GM12865 (cell line): ENCODE data around the gene SLFN12L.
A peak's percentile ranks its signal among the peaks of the same experiment; 100 is the strongest.

Source experiments
- DNase-seq: peaks from one replicate; pipeline ENCODE4 v3.0.0; 2010; ENCODE audit warnings: low read depth
- H3K4me3 ChIP-seq: 2 replicates; pipeline ENCODE4 v1.5.1; 2011; ENCODE audit warnings: mild to moderate bottlenecking, low read depth, low read length, control low read depth
- CTCF ChIP-seq: IDR thresholded peaks from 2 replicates; pipeline ENCODE4 v1.5.1; 2011; ENCODE audit warnings: low read length, control low read depth, low read depth, inconsistent platforms; ENCODE audit not compliant: insufficient read depth; ENCODE audit errors: missing control alignments

SLFN12L gene

DNA sequence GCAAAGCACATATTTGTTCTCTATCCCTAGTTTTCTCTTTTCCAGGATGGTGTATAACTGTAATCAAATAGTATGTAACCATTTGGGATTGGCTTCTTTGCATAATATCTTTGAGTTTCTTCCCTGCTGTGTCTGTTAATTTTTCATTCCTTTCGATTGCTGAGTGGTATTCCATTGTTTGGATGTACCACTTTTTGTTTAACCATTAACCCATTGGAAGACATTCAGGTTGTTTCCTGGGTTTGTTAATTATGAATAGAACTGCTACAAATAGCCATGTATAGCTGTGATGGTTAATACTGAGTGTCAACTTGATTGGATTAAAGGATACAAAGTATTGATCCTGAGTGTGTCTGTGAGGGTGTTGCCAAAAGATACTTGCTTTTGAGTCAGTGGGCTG lies 84.3 kb downstream of the SLFN12L start:
- DNase-seq: no peak
- TF ChIP-seq CTCF: no peak
- H3K4me3 ChIP-seq: no peak overlapping the region

GRCh38 chr17:35449371-35449931 lies 88.0 kb downstream of the SLFN12L start:
- TF ChIP-seq CTCF: no peak
- peak; percentile 62 for DNase-seq
- peak overlapping the region; percentile 90 for H3K4me3 ChIP-seq

DNA sequence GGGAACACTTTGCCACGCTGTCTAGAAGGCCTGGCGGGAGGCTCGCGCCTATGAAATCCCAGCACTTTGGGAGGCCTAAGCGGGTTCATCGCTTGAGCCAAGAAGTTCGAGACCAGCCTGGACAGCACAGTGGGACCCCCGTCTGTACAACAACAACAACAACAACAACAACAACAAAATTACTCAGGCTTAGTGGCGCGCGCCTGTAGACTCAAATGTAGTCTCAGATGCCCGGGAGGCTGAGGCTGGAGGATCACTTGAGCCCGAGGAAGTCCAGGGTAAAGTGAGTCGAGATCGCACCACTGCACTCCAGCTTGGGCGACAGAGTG lies 88.6 kb downstream of the SLFN12L start:
- TF ChIP-seq CTCF: no peak
- H3K4me3 ChIP-seq: peak overlapping the region; percentile 90
- no peak for DNase-seq

DNA sequence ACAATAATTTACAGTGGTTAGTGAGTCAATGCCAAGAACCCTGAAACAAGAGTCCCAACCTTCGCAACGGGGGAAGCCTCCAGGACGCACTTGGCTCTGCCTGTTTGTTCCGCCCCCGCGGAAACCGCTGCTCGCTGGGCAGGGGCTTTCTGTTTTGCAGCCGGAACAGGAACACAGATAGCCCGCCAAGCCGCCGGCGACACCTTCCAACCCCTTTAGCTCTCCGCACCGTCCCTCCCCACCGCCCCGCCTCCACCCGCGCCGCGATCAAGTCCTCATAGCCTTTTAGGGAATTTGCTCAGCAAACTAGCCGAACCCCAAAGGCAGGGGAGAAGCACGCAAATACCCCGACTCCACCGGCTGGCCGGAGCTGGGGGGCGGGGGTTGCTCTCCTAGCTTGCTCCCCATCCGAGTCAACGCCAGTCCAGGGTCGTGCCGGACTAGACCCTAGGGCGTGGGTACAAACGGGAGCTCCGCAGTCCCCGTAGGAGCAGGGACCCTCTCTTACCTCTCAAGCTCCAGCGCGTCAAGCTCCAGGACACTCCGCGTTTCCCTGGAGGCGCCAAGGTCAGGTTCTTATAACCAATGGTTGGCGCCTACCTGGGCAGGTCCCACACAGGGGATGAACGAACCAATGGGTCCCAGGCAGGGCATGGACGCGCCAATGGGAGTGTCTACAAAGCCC lies 89.1 kb downstream of the SLFN12L start, which contains the start of gene SLFN13:
Gene SLFN13, minus strand, starts transcription at position 553 of the 685 bp plus-strand sequence. CDS start 3,086 bp downstream, outside the sequence.
- peak within 1 kb of the TSS; percentile 90 for H3K4me3 ChIP-seq
- no peak for TF ChIP-seq CTCF
- DNase-seq: peak; percentile 96

GRCh38 chr17:35447499-35447898 lies 90.0 kb downstream of the SLFN12L start:
- no peak for TF ChIP-seq CTCF
- peak overlapping the region; percentile 90 for H3K4me3 ChIP-seq
- no peak for DNase-seq

GRCh38 chr17:35438433-35438832 lies 99.0 kb downstream of the SLFN12L start:
- DNase-seq: no peak
- no peak overlapping the region for H3K4me3 ChIP-seq
- TF ChIP-seq CTCF: no peak

- peak overlapping the region; percentile 93 for H3K4me3 ChIP-seq
- TF ChIP-seq CTCF: no peak
- DNase-seq: peak; percentile 89
Observed at GRCh38 chr17:35433075-35433894, 104.2 kb downstream of the SLFN12L start.
